NCI-H2196 treated with DMSO at 0.1 percent for 48 hours (cell line): ENCODE results near the gene HSPA1A.
A peak's percentile ranks its signal among the peaks of the same experiment; 100 is the strongest.
"Not testable (repeated sequence)": the region's sequence is repeated elsewhere in the genome, so short reads cannot be mapped to it uniquely, and the experiment has no call there.

Experiments used
- DNase-seq: peaks from one replicate; lab custom pipeline; 2025; ENCODE audit not compliant: unreplicated experiment; lab: John Stamatoyannopoulos, UW

Gene HSPA1A

DNA sequence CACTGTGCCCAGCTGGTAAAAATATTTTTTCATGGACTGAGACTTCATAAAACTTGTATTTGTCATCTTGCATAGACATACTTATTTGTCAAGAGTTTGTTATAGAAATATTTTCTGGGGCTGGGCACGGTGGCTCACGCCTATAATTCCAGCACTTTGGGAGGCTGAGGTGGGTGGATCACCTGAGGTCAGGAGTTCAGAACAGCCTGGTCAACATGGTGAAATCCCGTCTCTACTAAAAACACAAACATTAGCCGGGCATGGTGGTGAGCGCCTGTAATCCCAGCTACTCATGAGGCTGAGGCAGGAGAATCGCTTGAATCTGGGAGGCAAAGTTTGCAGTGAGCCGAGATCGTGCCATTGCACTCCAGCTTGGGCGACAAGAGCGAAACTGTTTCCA is 6.7 kb upstream of the HSPA1A start:
- not testable (repeated sequence) for DNase-seq

DNA sequence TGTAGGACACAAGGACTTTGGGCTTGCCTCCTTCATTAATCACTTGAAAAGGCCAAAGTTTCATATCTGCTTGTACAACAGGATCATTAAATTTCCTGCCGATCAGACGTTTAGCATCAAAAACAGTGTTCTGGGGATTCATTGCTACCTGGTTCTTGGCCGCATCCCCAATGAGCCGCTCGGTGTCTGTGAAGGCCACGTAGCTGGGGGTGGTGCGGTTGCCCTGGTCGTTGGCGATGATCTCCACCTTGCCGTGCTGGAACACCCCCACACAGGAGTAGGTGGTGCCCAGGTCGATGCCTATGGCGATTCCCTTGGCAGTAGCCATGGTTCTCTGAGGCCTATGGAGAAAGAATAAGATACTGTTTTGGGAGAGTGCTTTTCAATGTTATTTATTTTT is 3.7 kb upstream of the HSPA1A start:
- no peak for DNase-seq

DNA sequence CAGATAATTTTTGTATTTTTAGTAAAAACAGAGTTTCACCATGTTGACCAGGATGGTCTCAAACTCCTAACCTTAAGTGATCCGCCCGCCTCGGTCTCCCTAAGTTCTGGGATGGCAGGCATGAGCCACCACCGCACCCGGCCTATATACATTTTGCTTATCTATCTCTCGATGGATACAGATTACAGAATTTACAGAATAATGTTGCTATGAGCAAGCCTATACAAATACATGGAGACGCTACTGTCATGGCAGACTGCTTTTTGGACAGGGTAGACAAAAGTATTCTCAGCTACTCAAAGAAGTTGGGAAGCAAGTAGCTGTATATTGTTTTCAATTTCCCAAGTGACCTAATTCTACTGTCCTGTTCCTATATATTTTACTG is 1.9 kb upstream of the HSPA1A start:
- DNase-seq: no peak

DNA sequence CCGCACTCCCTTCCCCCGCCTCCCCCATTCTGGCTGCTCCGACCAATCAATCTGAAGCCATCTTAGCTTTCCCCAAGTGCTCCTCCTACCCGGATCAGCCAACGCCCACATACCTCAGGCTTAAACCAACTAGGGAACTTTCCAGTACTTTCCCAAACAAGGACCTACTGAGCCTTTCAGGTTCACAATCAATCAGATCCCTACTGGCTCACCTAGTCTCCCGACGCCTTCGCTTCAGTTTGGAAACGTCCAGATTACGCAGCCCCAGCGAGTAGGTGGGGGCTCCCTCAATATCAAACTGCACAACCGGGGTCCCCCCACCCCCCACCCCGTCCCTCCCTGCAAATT is 692 bp upstream of the HSPA1A start:
- peak; percentile 97 for DNase-seq

DNA sequence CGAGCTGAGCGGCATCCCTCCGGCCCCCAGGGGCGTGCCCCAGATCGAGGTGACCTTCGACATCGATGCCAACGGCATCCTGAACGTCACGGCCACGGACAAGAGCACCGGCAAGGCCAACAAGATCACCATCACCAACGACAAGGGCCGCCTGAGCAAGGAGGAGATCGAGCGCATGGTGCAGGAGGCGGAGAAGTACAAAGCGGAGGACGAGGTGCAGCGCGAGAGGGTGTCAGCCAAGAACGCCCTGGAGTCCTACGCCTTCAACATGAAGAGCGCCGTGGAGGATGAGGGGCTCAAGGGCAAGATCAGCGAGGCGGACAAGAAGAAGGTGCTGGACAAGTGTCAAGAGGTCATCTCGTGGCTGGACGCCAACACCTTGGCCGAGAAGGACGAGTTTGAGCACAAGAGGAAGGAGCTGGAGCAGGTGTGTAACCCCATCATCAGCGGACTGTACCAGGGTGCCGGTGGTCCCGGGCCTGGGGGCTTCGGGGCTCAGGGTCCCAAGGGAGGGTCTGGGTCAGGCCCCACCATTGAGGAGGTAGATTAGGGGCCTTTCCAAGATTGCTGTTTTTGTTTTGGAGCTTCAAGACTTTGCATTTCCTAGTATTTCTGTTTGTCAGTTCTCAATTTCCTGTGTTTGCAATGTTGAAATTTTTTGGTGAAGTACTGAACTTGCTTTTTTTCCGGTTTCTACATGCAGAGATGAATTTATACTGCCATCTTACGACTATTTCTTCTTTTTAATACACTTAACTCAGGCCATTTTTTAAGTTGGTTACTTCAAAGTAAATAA is 2.0 kb downstream of the HSPA1A start:
- not testable (repeated sequence) for DNase-seq

DNA sequence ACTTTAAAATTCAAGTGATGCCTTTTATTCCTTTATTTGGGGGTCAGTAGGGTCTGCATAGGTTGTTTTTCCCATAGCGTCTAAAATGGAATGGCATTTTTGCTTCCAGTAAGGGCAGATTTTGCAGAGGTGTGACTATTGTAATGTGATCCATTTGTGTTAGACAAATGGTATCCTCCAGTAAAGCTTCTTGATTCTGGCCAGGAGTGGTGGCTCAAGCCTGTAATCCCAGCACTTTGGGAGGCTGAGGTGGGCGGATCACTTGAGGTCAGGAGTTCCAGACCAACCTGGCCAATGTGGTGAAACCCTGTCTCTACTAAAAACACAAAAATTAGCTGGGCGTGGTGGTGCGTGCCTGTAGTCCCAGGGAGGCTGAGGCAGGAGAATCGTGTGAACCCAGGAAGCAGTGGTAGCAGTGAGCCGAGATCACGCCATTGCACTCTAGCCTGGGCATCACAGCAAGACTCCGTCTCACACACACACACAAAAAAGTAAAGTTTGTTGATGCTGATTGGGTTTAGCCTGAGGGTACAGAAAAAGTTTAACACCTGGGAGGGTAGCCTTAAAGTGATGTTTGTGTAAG is 2.7 kb downstream of the HSPA1A start:
- DNase-seq: not testable (repeated sequence)

DNA sequence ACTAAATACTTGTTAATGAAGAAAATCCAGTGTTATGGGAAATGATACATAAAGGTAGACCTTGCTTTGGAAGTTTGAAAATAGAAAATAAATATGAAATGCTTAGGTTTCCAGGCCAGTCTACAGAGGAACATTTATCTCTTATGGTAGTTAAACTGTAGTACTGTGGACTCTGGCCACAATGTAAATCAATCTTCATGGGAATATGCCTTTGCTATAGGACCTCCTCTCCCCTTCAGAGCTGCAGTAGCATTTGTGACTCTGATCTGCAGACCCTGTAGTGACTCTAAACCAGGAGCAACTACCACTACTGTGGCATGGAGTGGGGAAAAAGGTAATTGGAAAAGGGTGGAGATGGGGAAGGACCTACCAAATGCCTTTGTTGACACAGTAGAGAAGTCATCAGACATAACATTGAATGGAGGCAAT is 4.5 kb downstream of the HSPA1A start:
- no peak for DNase-seq

DNA sequence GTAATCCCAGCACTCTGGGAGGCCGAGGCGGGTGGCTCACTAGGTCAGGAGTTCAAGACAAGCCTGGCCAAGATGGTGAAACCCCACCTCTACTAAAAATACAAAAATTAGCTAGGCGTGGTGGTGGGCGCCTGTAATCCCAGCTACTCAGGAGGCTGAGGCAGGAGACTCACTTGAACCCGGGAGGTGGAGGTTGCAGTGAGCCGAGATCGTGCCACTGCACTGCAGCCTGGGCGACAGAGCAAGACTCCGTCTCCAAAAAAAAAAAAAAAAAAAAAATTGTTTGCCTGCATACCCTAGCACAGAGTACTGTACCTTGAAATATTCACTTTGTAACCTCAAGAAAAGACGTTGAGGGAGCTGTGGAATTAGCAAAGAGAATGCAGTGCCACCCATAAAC is 5.1 kb downstream of the HSPA1A start:
- not testable (repeated sequence) for DNase-seq

DNA sequence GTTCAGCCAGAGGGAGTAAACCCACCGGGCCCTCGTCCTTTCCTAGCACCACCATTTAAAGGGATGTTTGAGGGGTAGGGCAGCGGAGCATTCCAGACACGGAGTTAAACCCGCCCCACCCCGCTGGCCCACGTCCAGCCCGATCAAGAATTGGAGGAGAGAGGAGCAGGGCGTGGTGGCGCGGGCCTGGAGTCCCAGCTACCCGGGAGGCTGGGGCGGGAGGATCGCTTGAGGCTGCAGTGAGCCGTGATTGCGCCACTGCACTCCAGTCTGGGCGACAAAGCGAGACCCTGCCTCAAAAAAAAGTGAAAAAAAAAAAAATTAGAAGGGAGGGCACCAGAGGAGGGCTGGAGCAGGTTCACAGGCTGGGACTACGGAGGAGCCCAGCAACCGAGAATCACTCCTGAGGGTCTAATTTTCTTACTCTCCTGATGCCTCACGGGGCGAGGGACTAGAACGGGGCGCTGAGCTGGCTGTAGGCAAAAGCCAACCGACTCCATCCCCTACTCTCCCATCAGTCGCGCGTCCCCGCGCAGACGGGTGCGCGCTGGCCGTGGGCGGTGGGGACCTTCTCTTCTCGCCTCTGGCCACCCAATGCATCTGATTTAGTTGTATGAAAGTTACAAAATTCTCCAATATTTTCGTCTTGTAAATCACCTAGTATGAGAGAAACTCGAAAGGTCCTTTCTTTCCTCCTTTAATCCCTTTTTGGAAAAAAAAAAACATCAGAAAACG is 6.1 kb downstream of the HSPA1A start:
- DNase-seq: no peak

DNA sequence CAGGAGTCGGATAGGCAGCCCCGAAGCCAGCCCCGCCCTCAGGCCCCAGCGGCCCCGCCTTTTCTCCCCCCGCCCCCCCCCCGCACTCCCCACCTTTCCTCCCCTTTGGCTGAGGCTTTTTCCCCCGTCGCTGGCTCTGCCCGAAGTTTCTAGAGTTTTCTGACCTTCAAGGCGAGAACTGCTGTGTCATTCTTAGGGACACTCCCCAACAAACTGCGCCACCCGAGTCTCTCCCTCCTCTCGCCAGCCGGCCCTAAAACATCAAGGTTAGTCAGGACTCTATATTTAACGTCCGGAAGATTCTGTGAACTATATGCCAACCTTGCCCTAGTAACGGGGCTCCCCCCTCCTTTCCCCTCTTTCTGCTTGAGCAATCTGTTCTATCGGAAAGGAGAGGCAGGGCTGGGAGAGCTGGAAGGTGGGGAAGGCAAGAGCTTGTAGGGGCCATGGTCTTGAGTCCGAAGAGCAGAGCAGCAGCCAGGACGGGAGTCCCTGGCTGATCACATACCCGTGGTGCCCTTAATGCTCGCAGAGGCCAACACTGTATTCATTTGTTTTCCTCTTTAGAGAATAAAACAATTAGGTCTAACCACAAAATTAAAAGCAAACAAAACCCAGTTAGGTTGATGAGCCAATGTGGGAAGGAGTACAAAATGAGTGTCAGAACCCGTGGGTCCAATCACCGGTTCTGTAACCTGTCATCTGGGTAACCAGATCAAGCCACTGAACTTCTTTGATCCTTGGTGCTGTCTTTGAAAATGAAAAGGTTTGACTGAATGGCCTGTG is 6.9 kb downstream of the HSPA1A start:
- DNase-seq: peak; percentile 47

DNA sequence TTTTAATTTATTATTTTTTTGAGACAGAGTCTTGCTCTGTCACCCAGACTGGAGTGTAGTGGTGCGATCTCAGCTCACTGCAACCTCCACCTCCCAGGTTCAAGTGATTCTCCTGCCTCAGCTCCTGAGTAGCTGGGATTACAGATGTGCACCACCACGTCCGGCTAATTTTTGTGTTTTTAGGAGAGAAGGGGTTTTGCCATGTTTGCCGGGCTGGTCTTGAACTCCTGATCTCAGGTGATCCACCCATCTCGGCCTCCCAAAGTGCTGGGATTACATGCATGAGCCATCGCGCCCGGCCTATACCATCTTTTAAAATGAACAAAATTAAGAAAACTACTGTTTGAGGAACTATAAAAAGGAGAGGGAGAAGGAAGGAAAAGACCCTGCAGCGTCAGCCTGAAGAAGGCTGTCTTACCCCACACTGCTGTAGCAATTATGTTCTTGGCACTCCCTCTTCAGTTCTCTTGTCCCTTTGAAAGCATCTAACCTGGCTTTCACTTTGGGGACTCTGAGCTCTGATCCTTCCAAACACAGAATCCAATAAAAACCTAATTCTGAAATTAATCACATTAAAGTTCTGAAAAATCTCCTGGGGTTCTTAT is 8.4 kb downstream of the HSPA1A start:
- not testable (repeated sequence) for DNase-seq

DNA sequence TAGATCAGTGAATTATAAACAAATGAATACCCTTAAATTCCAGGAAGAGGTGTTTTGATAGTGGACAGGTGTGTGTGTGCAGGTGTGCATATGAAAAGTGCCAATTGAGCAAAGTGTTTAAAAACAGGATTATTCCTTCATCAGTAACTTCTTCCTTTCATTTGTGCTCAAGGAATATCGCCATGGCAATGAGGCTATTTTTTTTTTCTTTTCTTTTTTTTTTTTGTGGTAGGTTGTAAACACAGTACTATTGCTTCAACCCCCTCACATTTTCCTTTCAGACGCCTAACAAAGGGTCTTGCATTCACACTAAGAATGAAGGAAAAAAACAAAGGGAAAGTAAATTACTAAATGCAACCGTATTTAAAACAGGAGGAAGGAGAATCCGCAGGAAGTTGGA is 10.2 kb downstream of the HSPA1A start:
- no peak for DNase-seq

DNA sequence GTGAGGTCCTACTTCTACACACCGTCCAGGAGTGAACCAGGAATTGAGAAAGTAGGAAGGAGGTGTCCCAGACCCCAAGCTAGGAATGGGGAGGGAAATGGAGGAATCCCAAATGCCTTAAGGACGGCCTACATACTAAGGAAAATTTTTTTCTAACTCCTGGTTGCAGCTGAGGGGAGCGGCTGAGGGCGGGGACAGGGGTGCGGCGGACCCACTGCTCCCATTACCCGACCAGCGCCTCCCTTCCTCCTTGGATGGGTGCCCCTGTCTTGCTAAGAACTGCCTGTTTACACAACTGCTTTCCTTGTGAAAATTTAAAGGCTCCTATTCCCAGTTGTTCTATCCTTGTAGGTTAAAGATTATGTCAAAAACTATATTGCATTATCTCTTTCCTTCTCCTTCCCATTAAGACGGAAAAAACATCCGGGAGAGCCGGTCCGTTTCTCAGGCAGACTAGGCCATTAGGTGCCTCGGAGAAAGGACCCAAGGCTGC is 11.5 kb downstream of the HSPA1A start:
- DNase-seq: no peak

DNA sequence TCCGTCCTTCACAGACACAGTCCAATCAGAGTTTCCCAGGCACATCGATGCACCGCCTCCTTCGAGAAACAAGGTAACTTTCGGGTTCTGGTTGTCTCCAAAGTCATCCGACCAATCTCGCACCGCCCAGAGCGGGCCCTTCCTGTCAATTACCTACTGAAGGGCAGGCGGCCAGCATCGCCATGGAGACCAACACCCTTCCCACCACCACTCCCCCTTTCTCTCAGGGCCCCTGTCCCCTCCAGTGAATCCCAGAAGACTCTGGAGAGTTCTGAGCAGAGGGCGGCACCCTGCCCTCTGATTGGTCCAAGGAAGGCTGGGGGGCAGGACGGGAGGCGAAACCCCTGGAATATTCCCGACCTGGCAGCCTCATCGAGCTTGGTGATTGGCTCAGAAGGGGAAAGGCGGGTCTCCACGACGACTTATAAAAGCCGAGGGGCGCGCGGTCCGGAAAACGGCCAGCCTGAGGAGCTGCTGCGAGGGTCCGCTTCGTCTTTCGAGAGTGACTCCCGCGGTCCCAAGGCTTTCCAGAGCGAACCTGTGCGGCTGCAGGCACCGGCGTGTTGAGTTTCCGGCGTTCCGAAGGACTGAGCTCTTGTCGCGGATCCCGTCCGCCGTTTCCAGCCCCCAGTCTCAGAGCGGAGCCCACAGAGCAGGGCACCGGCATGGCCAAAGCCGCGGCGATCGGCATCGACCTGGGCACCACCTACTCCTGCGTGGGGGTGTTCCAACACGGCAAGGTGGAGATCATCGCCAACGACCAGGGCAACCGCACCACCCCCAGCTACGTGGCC is 12.1 kb downstream of the HSPA1A start, which contains the start of gene HSPA1B:
HSPA1B (plus strand) TSS at position 453 of the 794 bp plus-strand sequence; CDS start at position 666, 213 bp downstream.
- peak; percentile 99 for DNase-seq

DNA sequence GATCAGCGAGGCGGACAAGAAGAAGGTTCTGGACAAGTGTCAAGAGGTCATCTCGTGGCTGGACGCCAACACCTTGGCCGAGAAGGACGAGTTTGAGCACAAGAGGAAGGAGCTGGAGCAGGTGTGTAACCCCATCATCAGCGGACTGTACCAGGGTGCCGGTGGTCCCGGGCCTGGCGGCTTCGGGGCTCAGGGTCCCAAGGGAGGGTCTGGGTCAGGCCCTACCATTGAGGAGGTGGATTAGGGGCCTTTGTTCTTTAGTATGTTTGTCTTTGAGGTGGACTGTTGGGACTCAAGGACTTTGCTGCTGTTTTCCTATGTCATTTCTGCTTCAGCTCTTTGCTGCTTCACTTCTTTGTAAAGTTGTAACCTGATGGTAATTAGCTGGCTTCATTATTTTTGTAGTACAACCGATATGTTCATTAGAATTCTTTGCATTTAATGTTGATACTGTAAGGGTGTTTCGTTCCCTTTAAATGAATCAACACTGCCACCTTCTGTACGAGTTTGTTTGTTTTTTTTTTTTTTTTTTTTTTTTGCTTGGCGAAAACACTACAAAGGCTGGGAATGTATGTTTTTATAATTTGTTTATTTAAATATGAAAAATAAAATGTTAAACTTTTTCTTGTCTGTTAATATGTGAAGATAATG is 14.4 kb downstream of the HSPA1A start:
- DNase-seq: peak; percentile 22

DNA sequence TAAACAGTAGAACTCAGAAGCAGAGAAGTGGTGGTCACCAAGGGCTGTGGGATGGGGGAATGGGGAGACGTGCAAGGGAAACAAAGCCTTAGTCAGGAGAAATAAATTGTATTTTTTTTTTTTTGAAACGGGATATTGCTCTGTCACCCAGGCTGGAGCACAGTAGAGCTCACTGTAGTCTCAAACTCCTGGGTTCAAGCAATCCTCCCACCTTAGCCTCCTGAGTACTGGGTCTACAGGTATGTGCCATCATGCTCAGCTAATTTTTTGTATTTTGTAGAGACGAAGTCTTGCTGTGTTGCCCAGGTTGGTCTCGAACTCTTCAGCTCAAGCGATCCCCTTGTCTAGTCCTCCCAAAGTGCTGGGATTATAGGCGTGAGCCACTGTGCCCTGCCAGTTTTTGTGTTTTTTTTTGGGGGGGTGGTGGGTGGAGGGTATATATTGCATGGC is 15.6 kb downstream of the HSPA1A start:
- DNase-seq: no peak

DNA sequence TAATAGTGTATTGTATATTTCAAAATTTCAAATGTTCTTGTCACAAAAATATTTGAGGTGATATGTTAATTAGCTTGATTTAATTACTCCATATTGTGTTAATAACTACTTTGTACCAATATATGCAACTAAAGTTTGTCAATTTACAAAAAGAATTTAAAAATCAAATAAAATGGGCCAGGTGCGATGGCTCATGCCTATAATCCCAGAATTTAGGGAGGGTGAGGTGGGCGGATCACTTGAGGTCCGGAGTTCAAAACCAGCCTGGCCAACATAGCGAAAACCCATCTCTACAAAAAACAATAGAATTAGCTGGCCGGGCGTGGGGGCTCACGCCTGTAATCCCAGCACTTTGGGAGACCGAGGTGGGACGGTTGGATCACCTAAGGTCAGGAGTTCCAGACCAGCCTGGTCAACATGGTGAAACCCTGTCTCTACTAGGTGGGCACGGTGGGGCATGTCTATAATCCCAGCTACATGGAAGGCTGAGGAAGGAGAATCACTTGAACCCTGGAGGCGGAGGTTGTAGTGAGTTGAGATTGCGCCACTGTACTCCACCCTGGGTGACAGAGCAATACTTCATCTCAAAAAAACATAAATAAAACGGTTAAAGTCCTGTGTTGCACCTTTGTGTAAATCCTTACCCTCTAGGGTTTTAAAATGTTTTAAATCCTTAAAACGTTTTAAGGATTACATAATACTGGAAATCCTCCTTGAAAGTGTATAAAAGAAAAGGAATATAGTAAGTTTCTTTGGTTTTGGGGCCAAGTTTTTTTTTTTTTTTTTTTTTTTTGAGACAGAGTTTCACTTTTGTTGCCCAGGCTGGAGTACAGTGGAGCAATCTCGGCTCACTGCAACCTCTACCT is 16.2 kb downstream of the HSPA1A start:
- no peak for DNase-seq
